ENCODE data around the gene RAD50.
"Not testable (repeated sequence)": the region's sequence is repeated elsewhere in the genome, so short reads cannot be mapped to it uniquely, and the experiment has no call there.

Gene RAD50

GRCh38 chr5:132690156-132690555 is 133.4 kb downstream of the RAD50 start:
- in situ Hi-C loops (cut with MboI; ENCODE audit: low sequenced_read_pairs): no loop called here

GRCh38 chr5:132691755-132692631 is 135.2 kb downstream of the RAD50 start:
- in situ Hi-C loops (cut with MboI; ENCODE audit: low sequenced_read_pairs): not testable (repeated sequence)

GRCh38 chr5:132692632-132692967 is 135.8 kb downstream of the RAD50 start:
- in situ Hi-C loops (cut with MboI; ENCODE audit: low sequenced_read_pairs): no loop called here

All from HL-60/S4 (cell line).